NCI-H2081 (cell line): ENCODE data around the gene NBDY.
"Not testable (repeated sequence)": the region's sequence is repeated elsewhere in the genome, so short reads cannot be mapped to it uniquely, and the experiment has no call there.

Experiments used
- DNase-seq, 2 experiments: peaks; one replicate each; lab custom pipeline; 2025; lab: John Stamatoyannopoulos, UW

The NBDY gene

GRCh38 chrX:56729152-56729850 is at the start of gene NBDY:
TSS of gene NBDY (plus strand) at chrX:56729243. CDS start at chrX:56729354, 111 bp downstream.
- DNase-seq, result peak; percentile 17 to 70

- not testable (repeated sequence) for DNase-seq
These were observed 24.5 kb upstream of the NBDY start for GRCh38 chrX:56704530-56704929.

GRCh38 chrX:56726605-56727004 is 2.4 kb upstream of the NBDY start:
- DNase-seq, result peak; percentile 56 to 58

- DNase-seq, result no peak
These were observed 1.5 kb upstream of the NBDY start for GRCh38 chrX:56727531-56727930.

- DNase-seq, result no peak
These were observed 722 bp upstream of the NBDY start for GRCh38 chrX:56728321-56728720.

- DNase-seq, result peak in 1 of 2 experiments; percentile 60
These were observed 291 bp upstream of the NBDY start for GRCh38 chrX:56728752-56729151.

GRCh38 chrX:56733459-56734046 is 4.5 kb downstream of the NBDY start:
- peak; percentile 51 to 61 for DNase-seq

- no peak for DNase-seq
These were observed 7.2 kb downstream of the NBDY start for GRCh38 chrX:56736219-56736618.

- no peak for DNase-seq
These were observed 9.6 kb downstream of the NBDY start for GRCh38 chrX:56738670-56739069.

GRCh38 chrX:56744996-56745395 is 16.0 kb downstream of the NBDY start:
- no peak for DNase-seq

GRCh38 chrX:56746996-56747395 is 18.0 kb downstream of the NBDY start:
- DNase-seq, result no peak

- no peak for DNase-seq
These were observed 22.0 kb downstream of the NBDY start for GRCh38 chrX:56751071-56751470.

- DNase-seq, result no peak
These were observed 28.3 kb downstream of the NBDY start for GRCh38 chrX:56757327-56757726.

GRCh38 chrX:56758456-56758855 is 29.4 kb downstream of the NBDY start:
- DNase-seq, result no peak

- no peak for DNase-seq
These were observed 30.8 kb downstream of the NBDY start for GRCh38 chrX:56759736-56760409.

- not testable (repeated sequence) for DNase-seq
These were observed 31.5 kb downstream of the NBDY start for GRCh38 chrX:56760410-56761124.

GRCh38 chrX:56761167-56761566 is 32.1 kb downstream of the NBDY start:
- no peak for DNase-seq

- no peak for DNase-seq
These were observed 33.2 kb downstream of the NBDY start for GRCh38 chrX:56762220-56762619.

- DNase-seq, result no peak
These were observed 33.9 kb downstream of the NBDY start for GRCh38 chrX:56762707-56763555.

- no peak for DNase-seq
These were observed 34.6 kb downstream of the NBDY start for GRCh38 chrX:56763556-56764152.
